ENCODE measurements around the gene ZNF460. TPM values are rescaled to one million over a fixed set of nuclear protein-coding genes. Genes with fewer than 3 reads are reported as not detected.
"Not testable (repeated sequence)": the region's sequence is repeated elsewhere in the genome, so short reads cannot be mapped to it uniquely, and the experiment has no call there.

ZNF460 gene
- total and polyA plus RNA-seq, 2 donors (not counting 1 experiment from before 2014, with no cell fraction given) = 8.4 to 90.5 TPM

DNA sequence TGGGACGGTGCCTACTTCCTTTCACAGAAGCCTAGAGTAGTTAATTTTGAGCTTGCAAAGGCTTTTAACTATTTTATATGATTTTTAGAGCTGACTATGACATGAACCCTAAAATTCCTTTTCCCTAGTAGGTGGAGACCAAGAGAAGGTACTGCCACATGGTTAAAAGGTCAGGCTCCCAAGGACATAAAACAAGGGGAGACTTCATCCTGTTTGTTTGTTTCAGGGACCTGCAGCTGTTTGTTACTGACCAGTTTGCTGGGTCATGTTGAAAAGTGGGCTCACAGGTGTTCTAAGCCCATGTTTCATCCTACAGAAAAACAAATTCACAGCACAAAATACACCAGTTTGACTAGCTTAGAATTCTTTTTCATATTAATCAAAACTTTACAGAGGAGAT is 3.9 kb upstream of the ZNF460 start:
- H3K27me3 ChIP-seq (replicated peaks in 1 of 4; ENCODE audit: control extremely low read depth in 1 of 4, control insufficient read depth in 3 of 4, insufficient read depth in 4 of 4, low read length in 3 of 4) = no peaks in the 10 kb centered on the region
- intact Hi-C loops (cut with micrococcal nuclease) = no loop called here
- TF ChIP-seq EZH2 (IDR thresholded peaks at IDR 0.05; ENCODE audit: borderline replicate concordance, insufficient read depth, low read depth, low read length, poor library complexity, severe bottlenecking) = no peak
- TF ChIP-seq, protein P1, sequence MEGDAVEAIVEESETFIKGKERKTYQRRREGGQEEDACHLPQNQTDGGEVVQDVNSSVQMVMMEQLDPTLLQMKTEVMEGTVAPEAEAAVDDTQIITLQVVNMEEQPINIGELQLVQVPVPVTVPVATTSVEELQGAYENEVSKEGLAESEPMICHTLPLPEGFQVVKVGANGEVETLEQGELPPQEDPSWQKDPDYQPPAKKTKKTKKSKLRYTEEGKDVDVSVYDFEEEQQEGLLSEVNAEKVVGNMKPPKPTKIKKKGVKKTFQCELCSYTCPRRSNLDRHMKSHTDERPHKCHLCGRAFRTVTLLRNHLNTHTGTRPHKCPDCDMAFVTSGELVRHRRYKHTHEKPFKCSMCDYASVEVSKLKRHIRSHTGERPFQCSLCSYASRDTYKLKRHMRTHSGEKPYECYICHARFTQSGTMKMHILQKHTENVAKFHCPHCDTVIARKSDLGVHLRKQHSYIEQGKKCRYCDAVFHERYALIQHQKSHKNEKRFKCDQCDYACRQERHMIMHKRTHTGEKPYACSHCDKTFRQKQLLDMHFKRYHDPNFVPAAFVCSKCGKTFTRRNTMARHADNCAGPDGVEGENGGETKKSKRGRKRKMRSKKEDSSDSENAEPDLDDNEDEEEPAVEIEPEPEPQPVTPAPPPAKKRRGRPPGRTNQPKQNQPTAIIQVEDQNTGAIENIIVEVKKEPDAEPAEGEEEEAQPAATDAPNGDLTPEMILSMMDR (IDR thresholded peaks at IDR 0.05) = no peak
- peaks cover 23% of the 10 kb centered on the region for H3K79me2 ChIP-seq (ENCODE audit: control insufficient read depth, insufficient read depth, low read length)
- no peak overlapping the region for H3K4me2 ChIP-seq (replicated peaks; ENCODE audit: low read depth, low read length, poor library complexity, severe bottlenecking)
- no peak overlapping the region for H3K4me3 Mint-ChIP-seq
- no peak overlapping the region for H3K27ac Mint-ChIP-seq
- DNase-seq (no peak), ATAC-seq (ENCODE audit: low read depth) (no peak)
- H4K20me1 ChIP-seq (ENCODE audit: control insufficient read depth, insufficient read depth, low read length, poor library complexity, severe bottlenecking) = peaks cover 7% of the 10 kb centered on the region
- CTCF ChIA-PET = no interaction called here
- H3K9ac ChIP-seq (ENCODE audit: low read length) = no peak overlapping the region
- peaks cover 12 to 15% of the 10 kb centered on the region in 2 donors for H3K4me1 ChIP-seq (ENCODE audit: control insufficient read depth in 2 of 2, insufficient read depth in 2 of 2, low read length in 2 of 2)
- no peaks in the 10 kb centered on the region for H3K9me3 ChIP-seq (ENCODE audit: control extremely low read depth in 1 of 3, control insufficient read depth in 2 of 3, insufficient read depth in 1 of 3, low read length in 2 of 3)
- peaks cover 13% of the 10 kb centered on the region for H3K4me1 Mint-ChIP-seq
- no CpG with 5 or more reads among the region's 1 CpG for WGBS (ENCODE audit: insufficient coverage)
- POLR2A ChIA-PET = no interaction called here
- H3K36me3 ChIP-seq (replicated peaks in 1 of 2; ENCODE audit: control extremely low read depth in 1 of 2, control insufficient read depth in 1 of 2, extremely low read depth in 1 of 2, insufficient read depth in 2 of 2, low read length in 1 of 2) = peaks cover 3 to 10% of the 10 kb centered on the region in 2 experiments
- H3K9me3 Mint-ChIP-seq (ENCODE audit: insufficient read depth) = no peaks in the 10 kb centered on the region
- H3K4me3 ChIP-seq (ENCODE audit: control extremely low read depth in 1 of 5, extremely low read depth in 1 of 5, insufficient read depth in 1 of 5, low read depth in 2 of 5, low read length in 4 of 5) = no peak overlapping the region
- H3K27ac ChIP-seq (ENCODE audit: low read length in 2 of 2) = no peak overlapping the region
- H2AFZ ChIP-seq (ENCODE audit: insufficient read depth, low read depth, low read length, poor library complexity, severe bottlenecking) = no peak overlapping the region
- H3K27me3 Mint-ChIP-seq = no peaks in the 10 kb centered on the region

DNA sequence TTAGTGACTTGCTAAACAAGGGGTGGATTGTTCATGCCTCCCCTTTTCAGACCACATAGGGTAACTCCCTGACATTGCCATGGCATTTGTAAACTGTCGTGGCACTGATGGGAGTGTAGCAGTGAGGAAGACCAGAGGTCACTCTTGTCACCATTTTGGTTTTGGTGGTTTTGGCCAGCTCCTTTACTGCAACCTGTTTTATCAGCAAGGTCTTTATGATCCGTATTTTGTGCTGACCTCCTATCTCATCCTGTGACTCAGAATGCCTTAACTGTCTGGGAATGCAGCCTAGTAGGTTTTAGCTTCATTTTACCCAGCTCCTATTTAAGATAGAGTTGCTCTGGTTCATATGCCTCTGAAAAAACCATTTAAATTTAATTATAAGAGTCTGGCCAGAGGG is 1.8 kb upstream of the ZNF460 start:
- ATAC-seq (ENCODE audit: low read depth); H2AFZ ChIP-seq (ENCODE audit: insufficient read depth, low read depth, low read length, poor library complexity, severe bottlenecking); H3K4me2 ChIP-seq (replicated peaks; ENCODE audit: low read depth, low read length, poor library complexity, severe bottlenecking); H3K4me3 Mint-ChIP-seq; H3K27me3 Mint-ChIP-seq; H3K9ac ChIP-seq (ENCODE audit: low read length); H3K27ac ChIP-seq (ENCODE audit: low read length in 2 of 2); H3K36me3 ChIP-seq (replicated peaks in 1 of 2; ENCODE audit: control extremely low read depth in 1 of 2, control insufficient read depth in 1 of 2, extremely low read depth in 1 of 2, insufficient read depth in 2 of 2, low read length in 1 of 2); intact Hi-C loops (cut with micrococcal nuclease); H3K4me3 ChIP-seq (ENCODE audit: control extremely low read depth in 1 of 5, extremely low read depth in 1 of 5, insufficient read depth in 1 of 5, low read depth in 2 of 5, low read length in 4 of 5); DNase-seq; H3K27ac Mint-ChIP-seq; H3K9me3 ChIP-seq (ENCODE audit: control extremely low read depth in 1 of 3, control insufficient read depth in 2 of 3, insufficient read depth in 1 of 3, low read length in 2 of 3); H3K9me3 Mint-ChIP-seq (ENCODE audit: insufficient read depth); H3K27me3 ChIP-seq (replicated peaks in 1 of 4; ENCODE audit: control extremely low read depth in 1 of 4, control insufficient read depth in 3 of 4, insufficient read depth in 4 of 4, low read length in 3 of 4); POLR2A ChIA-PET: not testable (repeated sequence)
- peaks cover 43% of the 10 kb centered on the region for H3K79me2 ChIP-seq (ENCODE audit: control insufficient read depth, insufficient read depth, low read length)
- H4K20me1 ChIP-seq (ENCODE audit: control insufficient read depth, insufficient read depth, low read length, poor library complexity, severe bottlenecking) = peaks cover 21% of the 10 kb centered on the region
- CTCF ChIA-PET = interaction anchor here (0.7 kb wide), 1 partner anchor 11 kb away, joined by 3 read pairs; no protein-coding TSS in a partner anchor
- H3K4me1 Mint-ChIP-seq = peaks cover 26% of the 10 kb centered on the region
- peaks cover 29 to 33% of the 10 kb centered on the region in 2 donors for H3K4me1 ChIP-seq (ENCODE audit: control insufficient read depth in 2 of 2, insufficient read depth in 2 of 2, low read length in 2 of 2)
- WGBS (ENCODE audit: insufficient coverage) = 100% methylated on average over 1 of the region's 2 CpGs
